NT2/D1 (cell line): ENCODE results near the gene HSPG2.

Experiments used
- SUZ12 ChIP-seq: IDR thresholded peaks from 2 replicates; pipeline ENCODE4 v1.6.1; 2011; ENCODE audit not compliant: insufficient read length, insufficient read depth; ENCODE audit errors: extremely low read depth
- YY1 ChIP-seq: IDR thresholded peaks from 2 replicates; pipeline ENCODE4 v1.6.1; 2011; ENCODE audit not compliant: insufficient read length, insufficient read depth
- ZNF274 ChIP-seq: IDR thresholded peaks from 2 replicates; pipeline ENCODE4 v1.6.1; 2011; ENCODE audit warnings: mild to moderate bottlenecking, low read depth, low read length

DNA sequence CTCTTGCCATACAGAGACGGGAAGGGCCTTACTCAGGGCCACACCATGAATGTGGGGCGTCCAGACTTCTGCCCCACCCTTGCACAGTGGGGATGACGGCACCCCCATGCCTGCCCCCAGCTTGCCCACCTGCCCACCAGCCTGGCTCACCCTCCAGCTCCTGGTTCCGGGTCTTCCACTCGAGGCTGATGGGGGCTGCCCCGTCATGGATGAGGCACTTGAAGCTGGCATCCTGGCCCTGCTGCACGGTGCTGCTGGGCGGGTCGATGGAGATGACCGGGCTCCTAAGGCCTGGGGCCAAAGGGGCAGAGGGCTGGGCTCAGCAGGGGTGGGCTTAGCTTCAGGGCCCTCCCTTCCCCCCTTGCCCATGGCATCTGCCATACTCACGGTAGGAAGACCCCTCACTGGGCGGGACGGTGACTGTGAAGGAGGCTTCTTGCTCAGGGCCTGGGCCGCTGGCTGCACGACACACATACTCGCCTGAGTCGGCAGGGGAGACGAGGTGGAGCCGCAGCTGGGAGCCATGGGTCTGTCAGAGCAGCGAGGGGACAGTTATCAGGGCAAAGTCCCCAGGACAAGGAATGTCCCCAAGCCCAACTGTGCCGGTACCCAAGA lies 95.2 kb downstream of the HSPG2 start:
- TF ChIP-seq YY1 (no peak), ZNF274 (no peak), SUZ12 (no peak)
